ENCODE results near the gene ADAMTS3.

ADAMTS3 gene

GRCh38 chr4:72320223-72320948 lies 248.6 kb downstream of the ADAMTS3 start:
- H3K36me3 ChIP-seq (ENCODE audit: control insufficient read depth, insufficient read depth, low read length) = no peaks in the 10 kb centered on the region
- no peak for DNase-seq
- H2BK120ac ChIP-seq (ENCODE audit: low read depth, low read length) = no peak overlapping the region
- no peak overlapping the region for H2AK5ac ChIP-seq (ENCODE audit: low read length)
- no peaks in the 10 kb centered on the region for H3K79me1 ChIP-seq (ENCODE audit: low read length)
- no peak overlapping the region for H4K5ac ChIP-seq (ENCODE audit: low read length)
- no peak overlapping the region for H3K56ac ChIP-seq (ENCODE audit: low read length)
- no peaks in the 10 kb centered on the region for H3K4me1 ChIP-seq (ENCODE audit: control insufficient read depth, low read depth, low read length)
- no CpG with 5 or more reads among the region's 6 CpGs for WGBS (ENCODE audit: extremely low coverage, insufficient coverage, low lambda C conversion rate)
- no peak overlapping the region for H3K4ac ChIP-seq (ENCODE audit: low read depth, low read length)
- H3K4me3 ChIP-seq (ENCODE audit: low read length) = no peak overlapping the region
- H4K8ac ChIP-seq (ENCODE audit: low read depth, low read length) = no peak overlapping the region
- H3K79me2 ChIP-seq (ENCODE audit: control insufficient read depth, insufficient read depth, low read length) = no peaks in the 10 kb centered on the region
- no peak overlapping the region for H3K27ac ChIP-seq (ENCODE audit: low read depth, low read length)
- no peak overlapping the region for H2BK5ac ChIP-seq (ENCODE audit: low read length)
- H3K18ac ChIP-seq (ENCODE audit: low read length) = no peak overlapping the region
- H3K27me3 ChIP-seq (ENCODE audit: insufficient read depth, low read length, poor library complexity) = no peaks in the 10 kb centered on the region
- no peak overlapping the region for H3K23ac ChIP-seq (ENCODE audit: low read length)
- H2BK15ac ChIP-seq (replicated peaks; ENCODE audit: low read depth) = no peak overlapping the region
- no peak overlapping the region for H3K9ac ChIP-seq (ENCODE audit: low read length)
- H3K4me2 ChIP-seq (ENCODE audit: low read length) = no peak overlapping the region

GRCh38 chr4:72319601-72320021 lies 249.4 kb downstream of the ADAMTS3 start:
- Histone ChIP-seq H3K27me3 (ENCODE audit: insufficient read depth, low read length, poor library complexity) (no peaks in the 10 kb centered on the region), H4K5ac (ENCODE audit: low read length) (no peak overlapping the region), H4K8ac (ENCODE audit: low read depth, low read length) (no peak overlapping the region), H3K56ac (ENCODE audit: low read length) (no peak overlapping the region), H3K9ac (ENCODE audit: low read length) (no peak overlapping the region), H3K4me1 (ENCODE audit: control insufficient read depth, low read depth, low read length) (no peaks in the 10 kb centered on the region), H2AK5ac (ENCODE audit: low read length) (no peak overlapping the region), H3K23ac (ENCODE audit: low read length) (no peak overlapping the region), H3K4ac (ENCODE audit: low read depth, low read length) (no peak overlapping the region), H3K18ac (ENCODE audit: low read length) (no peak overlapping the region), H3K79me1 (ENCODE audit: low read length) (no peaks in the 10 kb centered on the region), H2BK120ac (ENCODE audit: low read depth, low read length) (no peak overlapping the region), H2BK15ac (replicated peaks; ENCODE audit: low read depth) (no peak overlapping the region), H3K4me2 (ENCODE audit: low read length) (no peak overlapping the region), H3K36me3 (ENCODE audit: control insufficient read depth, insufficient read depth, low read length) (no peaks in the 10 kb centered on the region), H2BK5ac (ENCODE audit: low read length) (no peak overlapping the region), H3K4me3 (ENCODE audit: low read length) (no peak overlapping the region), H3K27ac (ENCODE audit: low read depth, low read length) (no peak overlapping the region), H3K79me2 (ENCODE audit: control insufficient read depth, insufficient read depth, low read length) (no peaks in the 10 kb centered on the region)
- no peak for DNase-seq
- WGBS (ENCODE audit: extremely low coverage, insufficient coverage, low lambda C conversion rate) = no CpG with 5 or more reads among the region's 4 CpGs

- Histone ChIP-seq H2BK5ac (ENCODE audit: low read length) (no peak overlapping the region), H2BK15ac (replicated peaks; ENCODE audit: low read depth) (no peak overlapping the region), H3K27me3 (ENCODE audit: insufficient read depth, low read length, poor library complexity) (no peaks in the 10 kb centered on the region), H3K79me1 (ENCODE audit: low read length) (no peaks in the 10 kb centered on the region), H4K5ac (ENCODE audit: low read length) (no peak overlapping the region), H4K8ac (ENCODE audit: low read depth, low read length) (no peak overlapping the region), H3K23ac (ENCODE audit: low read length) (no peak overlapping the region), H2BK120ac (ENCODE audit: low read depth, low read length) (no peak overlapping the region), H3K4me2 (ENCODE audit: low read length) (no peak overlapping the region), H3K79me2 (ENCODE audit: control insufficient read depth, insufficient read depth, low read length) (no peaks in the 10 kb centered on the region), H3K36me3 (ENCODE audit: control insufficient read depth, insufficient read depth, low read length) (no peaks in the 10 kb centered on the region), H3K4ac (ENCODE audit: low read depth, low read length) (no peak overlapping the region), H3K27ac (ENCODE audit: low read depth, low read length) (no peak overlapping the region), H2AK5ac (ENCODE audit: low read length) (no peak overlapping the region), H3K18ac (ENCODE audit: low read length) (no peak overlapping the region), H3K56ac (ENCODE audit: low read length) (no peak overlapping the region), H3K4me1 (ENCODE audit: control insufficient read depth, low read depth, low read length) (no peaks in the 10 kb centered on the region), H3K9ac (ENCODE audit: low read length) (no peak overlapping the region), H3K4me3 (ENCODE audit: low read length) (no peak overlapping the region)
- WGBS (ENCODE audit: extremely low coverage, insufficient coverage, low lambda C conversion rate) = no CpG with 5 or more reads among the region's 7 CpGs
- no peak for DNase-seq
Measured at GRCh38 chr4:72318421-72319170, 250.4 kb downstream of the ADAMTS3 start.

GRCh38 chr4:72314869-72315268 lies 254.2 kb downstream of the ADAMTS3 start:
- DNase-seq = no peak
- Histone ChIP-seq H3K9ac (ENCODE audit: low read length) (no peak overlapping the region), H3K23ac (ENCODE audit: low read length) (no peak overlapping the region), H3K18ac (ENCODE audit: low read length) (no peak overlapping the region), H3K4me1 (ENCODE audit: control insufficient read depth, low read depth, low read length) (peaks cover 2% of the 10 kb centered on the region), H3K36me3 (ENCODE audit: control insufficient read depth, insufficient read depth, low read length) (no peaks in the 10 kb centered on the region), H3K56ac (ENCODE audit: low read length) (no peak overlapping the region), H3K27me3 (ENCODE audit: insufficient read depth, low read length, poor library complexity) (no peaks in the 10 kb centered on the region), H2AK5ac (ENCODE audit: low read length) (no peak overlapping the region), H3K79me1 (ENCODE audit: low read length) (no peaks in the 10 kb centered on the region), H3K4me3 (ENCODE audit: low read length) (no peak overlapping the region), H2BK120ac (ENCODE audit: low read depth, low read length) (no peak overlapping the region), H4K8ac (ENCODE audit: low read depth, low read length) (no peak overlapping the region), H4K5ac (ENCODE audit: low read length) (no peak overlapping the region), H3K79me2 (ENCODE audit: control insufficient read depth, insufficient read depth, low read length) (no peaks in the 10 kb centered on the region), H3K4me2 (ENCODE audit: low read length) (no peak overlapping the region), H2BK15ac (replicated peaks; ENCODE audit: low read depth) (no peak overlapping the region), H3K4ac (ENCODE audit: low read depth, low read length) (no peak overlapping the region), H2BK5ac (ENCODE audit: low read length) (no peak overlapping the region), H3K27ac (ENCODE audit: low read depth, low read length) (no peak overlapping the region)

- Histone ChIP-seq H3K4me2 (ENCODE audit: low read length) (no peak overlapping the region), H3K23ac (ENCODE audit: low read length) (no peak overlapping the region), H3K36me3 (ENCODE audit: control insufficient read depth, insufficient read depth, low read length) (no peaks in the 10 kb centered on the region), H3K79me2 (ENCODE audit: control insufficient read depth, insufficient read depth, low read length) (no peaks in the 10 kb centered on the region), H4K5ac (ENCODE audit: low read length) (no peak overlapping the region), H2AK5ac (ENCODE audit: low read length) (no peak overlapping the region), H2BK5ac (ENCODE audit: low read length) (no peak overlapping the region), H2BK15ac (replicated peaks; ENCODE audit: low read depth) (no peak overlapping the region), H4K8ac (ENCODE audit: low read depth, low read length) (no peak overlapping the region), H3K4ac (ENCODE audit: low read depth, low read length) (no peak overlapping the region), H3K56ac (ENCODE audit: low read length) (no peak overlapping the region), H2BK120ac (ENCODE audit: low read depth, low read length) (no peak overlapping the region), H3K79me1 (ENCODE audit: low read length) (no peaks in the 10 kb centered on the region), H3K9ac (ENCODE audit: low read length) (no peak overlapping the region), H3K27me3 (ENCODE audit: insufficient read depth, low read length, poor library complexity) (no peaks in the 10 kb centered on the region), H3K4me3 (ENCODE audit: low read length) (no peak overlapping the region), H3K27ac (ENCODE audit: low read depth, low read length) (no peak overlapping the region), H3K4me1 (ENCODE audit: control insufficient read depth, low read depth, low read length) (peaks cover 2% of the 10 kb centered on the region), H3K18ac (ENCODE audit: low read length) (no peak overlapping the region)
- WGBS (ENCODE audit: extremely low coverage, insufficient coverage, low lambda C conversion rate) = no CpG with 5 or more reads among the region's 5 CpGs
- peak; percentile 11 for DNase-seq
Measured at GRCh38 chr4:72313121-72313520, 255.9 kb downstream of the ADAMTS3 start.
